SH-SY5Y (cell line): Measurements from ENCODE around the gene SPOCK2.

ENCODE experiments used
- GATA2 ChIP-seq: IDR thresholded peaks from 2 replicates; pipeline ENCODE4 v1.6.1; 2011; ENCODE audit warnings: mild to moderate bottlenecking, low read depth, low read length
- GATA3 ChIP-seq: IDR thresholded peaks from 2 replicates; pipeline ENCODE4 v1.6.1; 2011; ENCODE audit warnings: low read depth, mild to moderate bottlenecking, low read length, moderate library complexity

DNA sequence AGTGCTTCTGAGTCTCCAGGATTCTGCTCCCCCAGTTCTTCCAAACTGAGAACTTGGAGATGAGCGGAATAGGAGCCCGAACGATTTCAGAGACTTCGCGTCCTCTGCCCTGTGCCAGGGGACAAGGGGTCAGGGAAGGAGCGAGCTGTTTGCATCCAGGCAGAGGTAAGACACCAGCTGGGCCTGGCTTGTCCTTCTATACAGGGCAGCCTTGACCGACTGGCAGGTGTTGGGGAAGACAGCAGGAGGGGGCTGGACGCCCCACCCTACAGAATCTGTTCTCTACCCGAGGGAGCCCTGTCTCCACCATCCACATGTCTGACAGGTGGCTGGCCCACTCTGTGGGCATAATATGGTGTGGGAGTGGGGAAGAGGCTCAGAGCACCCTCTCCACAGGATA lies 7.1 kb downstream of the SPOCK2 start:
- no peak for TF ChIP-seq GATA2
- TF ChIP-seq GATA3: no peak
